Measurements from ENCODE around the gene TLE5. TPM values are rescaled to one million over a fixed set of nuclear protein-coding genes. Genes with fewer than 3 reads are reported as not detected.
A peak's percentile ranks its signal among the peaks of the same experiment; 100 is the strongest.

Gene TLE5
- total and polyA plus RNA-seq, 9 of the 15 experiments (the other 6 are each of a cell fraction or from before 2014, with no cell fraction given) = 2.0 to 347 (median 235) TPM

- TF ChIP-seq ZNF318 (IDR thresholded peaks at IDR 0.05; ENCODE audit: borderline replicate concordance in 1 of 2, low read depth in 1 of 2) (no peak), CBFA2T3 (IDR thresholded peaks at IDR 0.05) (peak; percentile 95), SNRNP70 (optimal IDR thresholded peaks at IDR 0.05; ENCODE audit: low read depth, low read length) (no peak), THRA (IDR thresholded peaks at IDR 0.05) (no peak), RBM17 (IDR thresholded peaks at IDR 0.05; ENCODE audit: borderline replicate concordance, low read depth, low read length) (no peak), ZC3H4 (CRISPR knock-in tag; IDR thresholded peaks at IDR 0.05; ENCODE audit: borderline replicate concordance) (no peak), ZNF583 (CRISPR knock-in tag; IDR thresholded peaks at IDR 0.05) (no peak), XRCC5 (IDR thresholded peaks at IDR 0.05; ENCODE audit: low read depth, low read length) (no peak), COPS2 (conservative IDR thresholded peaks at IDR 0.05) (no peak), TARDBP (IDR thresholded peaks at IDR 0.05) (0 out of 2 replicates have a peak, but pooled peaks have one; percentile 40), AFF1 (IDR thresholded peaks at IDR 0.05; ENCODE audit: low read depth in 1 of 2, partially characterized antibody in 2 of 2) (peak in 1 of 2 experiments; percentile 87), ADNP (tag; IDR thresholded peaks at IDR 0.05) (peak; percentile 100)
Measured at GRCh38 chr19:3047496-3048189, 14.7 kb downstream of the TLE5 start (continued).

Data from K562 (cell line).